KOPT-K1 (cell line): ENCODE data around the gene NPFFR1.

Experiments
- H3K27ac ChIP-seq: fragments of 200-600 bp; sonication (generic); 2 replicates; pipeline ENCODE4 v1.5.1; 2016; ENCODE audit warnings: antibody characterized with exemption, mild to moderate bottlenecking, low read depth, low read length; ENCODE audit not compliant: poor library complexity, severe bottlenecking
- H3K36me3 ChIP-seq: fragments of 200-600 bp; sonication (generic); 2 replicates; pipeline ENCODE4 v1.5.1; 2017; ENCODE audit warnings: antibody characterized with exemption, mild to moderate bottlenecking, low read length, moderate library complexity; ENCODE audit not compliant: insufficient read depth
- H3K9me3 ChIP-seq: fragments of 200-600 bp; sonication (generic); 2 replicates; pipeline ENCODE4 v1.5.1; 2017; ENCODE audit warnings: antibody characterized with exemption, low read length, mild to moderate bottlenecking; ENCODE audit not compliant: insufficient read depth, poor library complexity, severe bottlenecking

NPFFR1 gene

GRCh38 chr10:70303730-70304129, 19.9 kb upstream of the NPFFR1 start:
- H3K36me3 ChIP-seq: peaks cover 6% of the 10 kb centered on the region; the same call in 1 of the 2 replicates
- H3K9me3 ChIP-seq: no peaks in the 10 kb centered on the region
- H3K27ac ChIP-seq: no peak overlapping the region

DNA sequence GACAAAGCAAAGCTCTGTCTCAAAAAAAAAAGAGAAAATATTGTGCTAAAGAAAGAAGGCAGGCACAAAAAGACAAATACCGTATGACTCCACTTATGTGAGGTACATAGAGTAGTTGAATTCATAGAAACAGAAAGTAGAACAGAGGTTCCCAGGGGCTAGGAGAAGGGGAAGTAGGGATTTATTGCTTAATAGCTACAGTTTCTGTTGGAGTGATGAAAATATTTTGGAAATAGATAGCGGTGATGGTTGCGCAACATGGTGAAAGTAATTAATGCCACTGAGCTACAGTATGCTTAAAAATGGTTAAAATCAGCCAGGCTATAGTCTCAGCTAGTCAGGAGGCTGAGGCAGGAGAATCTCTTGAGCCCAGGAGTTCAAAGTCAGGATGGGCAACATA, 18.5 kb upstream of the NPFFR1 start:
- no peaks in the 10 kb centered on the region for H3K9me3 ChIP-seq
- peaks cover 6% of the 10 kb centered on the region; the same call in 1 of the 2 replicates for H3K36me3 ChIP-seq
- H3K27ac ChIP-seq: no peak overlapping the region

DNA sequence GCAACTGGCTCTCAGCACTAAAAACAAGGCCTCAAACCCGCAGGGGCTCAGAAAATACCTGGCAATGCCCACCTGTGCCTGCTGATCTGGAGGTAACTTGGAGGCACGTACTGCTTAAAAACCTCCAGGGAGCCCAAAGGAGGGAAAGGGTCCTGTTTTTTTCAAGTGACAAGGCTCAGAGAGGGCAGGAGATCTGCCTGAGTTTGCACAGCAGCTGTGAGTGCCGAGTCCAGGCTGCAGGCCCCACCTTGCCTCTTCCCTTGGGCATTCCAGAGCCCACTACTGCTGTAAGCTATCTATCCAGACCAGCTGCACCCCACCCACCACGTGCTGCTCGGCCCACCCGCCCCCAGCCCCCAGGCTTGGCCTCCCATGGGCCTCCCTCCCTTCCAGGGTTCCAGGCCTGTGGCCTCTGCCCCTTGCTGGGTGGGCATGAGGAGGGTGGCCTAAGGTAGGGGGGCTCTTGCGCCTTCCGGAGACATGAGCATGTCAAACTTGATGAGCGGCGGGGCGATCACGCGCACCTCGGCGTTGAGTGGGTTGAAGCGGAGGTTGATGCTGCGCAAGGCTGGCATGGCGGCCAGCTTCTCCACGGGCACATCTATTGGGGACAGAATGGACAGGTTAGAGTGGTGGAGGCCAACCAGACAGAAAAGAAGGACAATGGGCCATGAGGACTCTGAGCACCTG, 17.2 kb upstream of the NPFFR1 start:
- Histone ChIP-seq H3K36me3 (peaks cover 6% of the 10 kb centered on the region; the same call in 1 of the 2 replicates), H3K9me3 (no peaks in the 10 kb centered on the region), H3K27ac (no peak overlapping the region)

DNA sequence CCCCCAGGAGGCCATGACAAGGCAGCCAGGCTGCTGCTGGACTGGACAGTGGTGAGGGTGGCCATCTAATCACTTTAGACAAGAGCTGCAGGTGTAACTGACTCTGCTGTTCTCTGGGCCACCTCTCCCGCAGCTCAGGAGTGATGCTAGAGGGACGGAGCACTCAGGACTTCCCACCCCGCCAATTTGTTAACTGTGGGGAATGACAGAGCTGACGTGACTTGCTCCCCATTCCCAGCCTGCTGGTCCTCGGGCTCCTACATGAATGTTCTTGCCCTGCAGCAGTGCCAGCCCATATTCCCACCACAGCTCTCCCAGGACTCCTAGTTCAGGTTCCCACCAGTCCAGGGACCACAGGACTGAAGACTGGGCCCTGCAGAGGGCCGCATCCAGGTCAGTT, 16.7 kb upstream of the NPFFR1 start:
- peaks cover 6% of the 10 kb centered on the region; the same call in 1 of the 2 replicates for H3K36me3 ChIP-seq
- no peak overlapping the region for H3K27ac ChIP-seq
- H3K9me3 ChIP-seq: no peaks in the 10 kb centered on the region

- no peaks in the 10 kb centered on the region for H3K9me3 ChIP-seq
- H3K27ac ChIP-seq: no peak overlapping the region
- H3K36me3 ChIP-seq: peaks cover 6% of the 10 kb centered on the region; the same call in 1 of the 2 replicates
These were observed 16.1 kb upstream of the NPFFR1 start for GRCh38 chr10:70299876-70300275.

DNA sequence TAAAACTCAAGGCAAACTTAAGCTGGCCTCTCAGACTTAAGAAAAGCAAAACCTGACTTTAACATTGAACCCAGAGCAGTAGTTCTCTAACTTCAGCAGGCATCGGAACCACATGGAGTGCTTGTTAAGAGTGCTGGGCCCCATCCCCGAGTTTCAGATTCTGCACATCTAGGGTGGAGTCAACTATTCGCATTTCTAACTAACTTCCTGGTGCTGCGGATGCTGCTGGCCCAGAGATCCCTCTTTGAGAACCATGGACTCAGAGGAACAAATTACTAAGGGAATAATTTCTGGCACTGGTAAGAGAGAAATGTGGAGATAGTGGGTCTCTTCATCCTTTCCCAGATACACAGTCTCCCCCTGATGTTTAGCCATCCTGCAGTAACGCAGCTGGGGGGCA, 14.6 kb upstream of the NPFFR1 start:
- H3K27ac ChIP-seq: no peak overlapping the region
- peaks cover 6% of the 10 kb centered on the region; the same call in 1 of the 2 replicates for H3K36me3 ChIP-seq
- no peaks in the 10 kb centered on the region for H3K9me3 ChIP-seq

GRCh38 chr10:70297224-70297623, 13.4 kb upstream of the NPFFR1 start:
- Histone ChIP-seq H3K27ac (no peak overlapping the region), H3K9me3 (no peaks in the 10 kb centered on the region), H3K36me3 (peaks cover 6% of the 10 kb centered on the region; the same call in 1 of the 2 replicates)

GRCh38 chr10:70296406-70296899, 12.6 kb upstream of the NPFFR1 start:
- H3K27ac ChIP-seq: no peak overlapping the region
- peaks cover 6% of the 10 kb centered on the region; the same call in 1 of the 2 replicates for H3K36me3 ChIP-seq
- no peaks in the 10 kb centered on the region for H3K9me3 ChIP-seq

DNA sequence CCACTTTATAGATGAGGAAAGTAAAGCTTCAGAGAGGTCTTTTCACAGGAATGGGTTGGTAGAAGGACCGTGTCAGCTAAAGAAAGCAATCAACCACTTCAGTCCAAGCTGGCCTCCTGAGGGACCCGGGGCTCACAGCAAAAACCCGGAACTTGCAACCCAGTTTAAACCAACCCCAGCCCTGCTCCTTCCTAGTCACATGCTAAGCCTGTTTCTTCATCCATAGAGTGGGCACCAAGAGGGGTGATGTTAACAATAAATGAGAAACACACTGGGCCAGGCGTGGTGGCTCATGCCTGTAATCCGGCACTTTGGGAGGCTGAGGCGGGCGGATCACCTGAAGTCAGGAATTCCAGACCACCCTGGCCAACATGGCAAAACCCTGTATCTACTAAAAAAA, 12.1 kb upstream of the NPFFR1 start:
- Histone ChIP-seq H3K36me3 (peaks cover 5% of the 10 kb centered on the region; the same call in 1 of the 2 replicates), H3K27ac (no peak overlapping the region), H3K9me3 (no peaks in the 10 kb centered on the region)

GRCh38 chr10:70295321-70295720, 11.5 kb upstream of the NPFFR1 start:
- H3K27ac ChIP-seq: no peak overlapping the region
- no peaks in the 10 kb centered on the region; the same call in 1 of the 2 replicates for H3K36me3 ChIP-seq
- H3K9me3 ChIP-seq: no peaks in the 10 kb centered on the region

GRCh38 chr10:70293169-70293843, 9.5 kb upstream of the NPFFR1 start:
- no peaks in the 10 kb centered on the region for H3K36me3 ChIP-seq

GRCh38 chr10:70292004-70292403, 8.2 kb upstream of the NPFFR1 start:
- Histone ChIP-seq H3K36me3 (no peaks in the 10 kb centered on the region), H3K27ac (no peak overlapping the region)

More at GRCh38 chr10:70293169-70293843, 9.5 kb upstream of the NPFFR1 start:
- Histone ChIP-seq H3K27ac (no peak overlapping the region), H3K9me3 (no peaks in the 10 kb centered on the region)

DNA sequence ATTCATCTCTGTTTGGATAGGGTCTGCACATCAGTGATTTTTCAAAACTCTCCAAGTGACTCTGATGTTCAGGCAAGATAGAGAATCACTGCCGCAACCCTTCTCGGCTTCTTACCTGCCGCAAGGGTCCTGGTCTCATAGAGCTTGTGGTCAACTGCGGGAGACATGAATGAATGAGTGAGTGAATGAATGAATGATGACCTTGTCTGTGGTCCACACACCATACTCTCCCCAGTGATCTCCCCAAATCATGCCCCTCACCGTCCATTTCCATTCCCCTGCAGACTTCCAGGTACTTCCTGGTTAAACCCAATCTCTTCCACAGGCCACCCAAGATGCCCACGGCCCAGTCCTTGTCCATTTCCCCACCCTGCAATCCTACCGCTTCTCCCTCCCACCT, 5.9 kb upstream of the NPFFR1 start:
- Histone ChIP-seq H3K36me3 (no peaks in the 10 kb centered on the region), H3K9me3 (no peaks in the 10 kb centered on the region), H3K27ac (no peak overlapping the region)

More at GRCh38 chr10:70292004-70292403, 8.2 kb upstream of the NPFFR1 start:
- H3K9me3 ChIP-seq: no peaks in the 10 kb centered on the region

GRCh38 chr10:70286616-70287015, 2.8 kb upstream of the NPFFR1 start:
- peaks cover 7% of the 10 kb centered on the region for H3K9me3 ChIP-seq
- H3K27ac ChIP-seq: no peak overlapping the region
- H3K36me3 ChIP-seq: no peaks in the 10 kb centered on the region

GRCh38 chr10:70285476-70285831, 1.6 kb upstream of the NPFFR1 start:
- no peak overlapping the region for H3K27ac ChIP-seq
- peaks cover 7% of the 10 kb centered on the region for H3K9me3 ChIP-seq
- no peaks in the 10 kb centered on the region for H3K36me3 ChIP-seq
